Calu3 (cell line): ENCODE data around the gene IMMP2L. TPM values are rescaled to one million over a fixed set of nuclear protein-coding genes. Genes with fewer than 3 reads are reported as not detected.
"Not testable (repeated sequence)": the region's sequence is repeated elsewhere in the genome, so short reads cannot be mapped to it uniquely, and the experiment has no call there.

Experiments used
- BruUV-seq: library from RNA; stranded (reverse); fragments of 400-500 nt; replicated peaks from 2 replicates; lab custom pipeline; 2021; lab: Mats Ljungman, UMichigan
- CTCF ChIA-PET: fragments of 300-600 bp; sonication (Branson Sonifier 250); formaldehyde crosslinking; loops from one replicate; lab custom pipeline; 2022; ENCODE audit warnings: antibody characterized with exemption; lab: Charles Lee
- DNase-seq: peaks from one replicate; pipeline ENCODE4 v3.0.0; 2022
- H3K27ac Mint-ChIP-seq: one replicate; pipeline ENCODE4 v1.8.0; 2022; ENCODE audit warnings: mixed read lengths; ENCODE audit not compliant: unreplicated experiment
- H3K27me3 Mint-ChIP-seq: one replicate; pipeline ENCODE4 v1.8.0; 2022; ENCODE audit warnings: mixed read lengths; ENCODE audit not compliant: unreplicated experiment
- H3K36me3 Mint-ChIP-seq: one replicate; pipeline ENCODE4 v1.8.0; 2022; ENCODE audit warnings: mild to moderate bottlenecking, moderate library complexity, mixed read lengths; ENCODE audit not compliant: insufficient read depth, unreplicated experiment
- H3K4me1 Mint-ChIP-seq: one replicate; pipeline ENCODE4 v1.8.0; 2022; ENCODE audit warnings: mild to moderate bottlenecking, low read depth, mixed read lengths; ENCODE audit not compliant: unreplicated experiment
- H3K4me3 Mint-ChIP-seq: one replicate; pipeline ENCODE4 v1.8.0; 2022; ENCODE audit warnings: mild to moderate bottlenecking, low read depth, moderate library complexity, mixed read lengths; ENCODE audit not compliant: unreplicated experiment
- H3K9me3 Mint-ChIP-seq: one replicate; pipeline ENCODE4 v1.8.0; 2022; ENCODE audit warnings: low read depth, mixed read lengths; ENCODE audit not compliant: unreplicated experiment
- CTCF ChIP-seq: fragments of 200-600 bp; IDR thresholded peaks from one replicate; pipeline ENCODE4 v1.8.0; 2022; ENCODE audit warnings: antibody characterized with exemption; ENCODE audit not compliant: unreplicated experiment
- intact Hi-C: fragments of 100-400 bp; cut with micrococcal nuclease; formaldehyde crosslinking; loops from one replicate; pipeline ENCODE4 v1.10.0; 2022; ENCODE audit not compliant: unreplicated experiment
- total RNA-seq: library from RNA; stranded (reverse); gene quantifications from 2 replicates; pipeline ENCODE4 v1.2.3, GENCODE V29; 2022

IMMP2L gene
- total RNA-seq, 1 experiment from 2014 or later, result 28.6 TPM

- no TSS peak for BruUV-seq
- Mint-ChIP-seq H3K27ac (no peak overlapping the region), H3K4me3 (no peak overlapping the region), H3K4me1 (no peaks in the 10 kb centered on the region), H3K36me3 (no peaks in the 10 kb centered on the region), H3K27me3 (no peaks in the 10 kb centered on the region), H3K9me3 (peaks cover 8% of the 10 kb centered on the region)
- no peak for DNase-seq
- CTCF ChIA-PET, result no interaction called here
- intact Hi-C loops, result no loop called here
- TF ChIP-seq CTCF, result no peak
Measured at GRCh38 chr7:110669410-110669809, 892.9 kb downstream of the IMMP2L start.

- Mint-ChIP-seq H3K27ac (no peak overlapping the region), H3K27me3 (no peaks in the 10 kb centered on the region), H3K9me3 (peaks cover 21% of the 10 kb centered on the region), H3K4me3 (no peak overlapping the region), H3K4me1 (no peaks in the 10 kb centered on the region), H3K36me3 (no peaks in the 10 kb centered on the region)
- no peak for TF ChIP-seq CTCF
- CTCF ChIA-PET, result no interaction called here
- DNase-seq, result no peak
- intact Hi-C loops, result no loop called here
- BruUV-seq, result no TSS peak
Measured at GRCh38 chr7:110664803-110665202, 897.5 kb downstream of the IMMP2L start.

- H3K9me3 Mint-ChIP-seq, result peaks cover 25% of the 10 kb centered on the region
- intact Hi-C loops, H3K4me1 Mint-ChIP-seq, H3K36me3 Mint-ChIP-seq, BruUV-seq, H3K27ac Mint-ChIP-seq, H3K27me3 Mint-ChIP-seq, CTCF ChIA-PET, H3K4me3 Mint-ChIP-seq, DNase-seq: not testable (repeated sequence)
Measured at GRCh38 chr7:110660637-110661036, 901.7 kb downstream of the IMMP2L start.

DNA sequence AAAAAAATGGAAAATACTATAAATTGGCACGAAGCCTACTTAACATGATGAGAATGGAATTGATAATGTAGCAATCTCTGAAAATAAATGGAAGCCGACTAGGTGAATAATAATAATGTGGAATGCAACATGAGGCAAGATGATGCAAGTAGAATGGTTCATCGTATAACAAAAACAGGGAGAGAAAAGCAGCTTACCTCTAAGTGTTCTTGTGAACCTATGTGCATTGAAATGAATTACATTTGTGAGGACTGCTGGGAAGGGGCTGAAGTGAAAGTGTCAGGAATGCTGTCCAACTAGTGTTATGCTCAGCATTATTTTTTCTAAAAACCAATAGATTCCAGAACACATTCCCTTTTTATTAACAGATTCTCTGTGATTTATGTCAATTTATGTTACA, 912.0 kb downstream of the IMMP2L start:
- Mint-ChIP-seq H3K4me1 (no peaks in the 10 kb centered on the region), H3K27me3 (no peaks in the 10 kb centered on the region), H3K36me3 (no peaks in the 10 kb centered on the region), H3K4me3 (no peak overlapping the region), H3K9me3 (no peaks in the 10 kb centered on the region), H3K27ac (no peak overlapping the region)
- intact Hi-C loops, result no loop called here
- DNase-seq, result no peak
- no TSS peak for BruUV-seq
- CTCF ChIA-PET, result no interaction called here
- TF ChIP-seq CTCF, result no peak

- H3K9me3 Mint-ChIP-seq, result no peaks in the 10 kb centered on the region
- no peaks in the 10 kb centered on the region for H3K27me3 Mint-ChIP-seq
- intact Hi-C loops, result no loop called here
- BruUV-seq, result no TSS peak
- no peak for DNase-seq
- no peaks in the 10 kb centered on the region for H3K36me3 Mint-ChIP-seq
- no peak for TF ChIP-seq CTCF
- H3K4me3 Mint-ChIP-seq, result no peak overlapping the region
- CTCF ChIA-PET, result no interaction called here
- no peaks in the 10 kb centered on the region for H3K4me1 Mint-ChIP-seq
- no peak overlapping the region for H3K27ac Mint-ChIP-seq
Measured at GRCh38 chr7:110647266-110647665, 915.0 kb downstream of the IMMP2L start.
